Sciatic nerve (tissue), 1 donor: Measurements from ENCODE around the gene SLC6A20. TPM values are rescaled to one million over a fixed set of nuclear protein-coding genes. Genes with fewer than 3 reads are reported as not detected.

Source experiments
- total RNA-seq: library from RNA; stranded (reverse); fragmentation: NEBNext Ultra II Directional; extraction: Animal tissue kit (Norgen Biotek cat#: 25700); gene quantifications from one replicate; pipeline ENCODE4 v1.2.1, GENCODE V29; 2021
- donor health status: DM: no; HTN: no; CAD: no.

SLC6A20 gene
- total RNA-seq, 1 donor from 2014 or later: 8.2 TPM

Other genes with a start within 250 kb of the SLC6A20 start
- gene LIMD1, start 201.8 kb downstream of the SLC6A20 start, total RNA-seq: 52.0 TPM
- gene SACM1L, start 107.1 kb downstream of the SLC6A20 start, total RNA-seq: 66.0 TPM
- gene LZTFL1, start 45.6 kb upstream of the SLC6A20 start, total RNA-seq: 14.0 TPM
- 0.31 TPM for gene CCR9, start 90.0 kb upstream of the SLC6A20 start, total RNA-seq
- gene CXCR6, start 146.9 kb upstream of the SLC6A20 start, total RNA-seq: 0.49 TPM
- gene FYCO1, start 199.3 kb upstream of the SLC6A20 start, total RNA-seq: 60.6 TPM
- 0.27 TPM for gene XCR1, start 230.9 kb upstream of the SLC6A20 start, total RNA-seq